Neutrophil (primary cell): ENCODE data around the gene ZNF101.

Source experiments
- H3K27ac ChIP-seq: fragments of 200-600 bp; sonication (generic); 2 replicates; pipeline ENCODE4 v1.5.1; 2016; ENCODE audit warnings: mild to moderate bottlenecking, moderate library complexity
- H3K27me3 ChIP-seq: fragments of 200-600 bp; sonication (generic); 2 replicates; pipeline ENCODE4 v1.6.0; 2016; ENCODE audit warnings: mild to moderate bottlenecking
- H3K36me3 ChIP-seq: fragments of 200-600 bp; sonication (generic); 2 replicates; pipeline ENCODE4 v1.5.1; 2017
- H3K4me1 ChIP-seq, 2 experiments: fragments of 200-600 bp in 1 of 2; sonication (generic) in 1 of 2; 1 replicate in 1 of 2; 2 replicates in 1 of 2; pipeline versions ENCODE4 v1.5.1 to v1.6.1; 2013 to 2016; ENCODE audit warnings: low read depth in 1 of 2, low read length in 1 of 2, mild to moderate bottlenecking in 1 of 2, moderate library complexity in 1 of 2; ENCODE audit not compliant: control insufficient read depth in 1 of 2, insufficient read depth in 1 of 2
- H3K4me3 ChIP-seq, 2 experiments: fragments of 200-600 bp in 1 of 2; sonication (generic) in 1 of 2; 1 replicate in 1 of 2; 2 replicates in 1 of 2; pipeline ENCODE4 v1.5.1; 2013 to 2016; ENCODE audit warnings: low read depth in 1 of 2, low read length in 1 of 2, mild to moderate bottlenecking in 1 of 2, moderate library complexity in 1 of 2
- H3K9me3 ChIP-seq: fragments of 200-600 bp; sonication (generic); 2 replicates; pipeline ENCODE4 v1.5.1; 2016
- TF ChIP-seq, protein P1 (sequence below): fragments of 200-600 bp; sonication (generic); IDR thresholded peaks from 2 replicates; pipeline ENCODE4 v1.5.1; 2016; ENCODE audit warnings: antibody characterized with exemption

ZNF101 gene

DNA sequence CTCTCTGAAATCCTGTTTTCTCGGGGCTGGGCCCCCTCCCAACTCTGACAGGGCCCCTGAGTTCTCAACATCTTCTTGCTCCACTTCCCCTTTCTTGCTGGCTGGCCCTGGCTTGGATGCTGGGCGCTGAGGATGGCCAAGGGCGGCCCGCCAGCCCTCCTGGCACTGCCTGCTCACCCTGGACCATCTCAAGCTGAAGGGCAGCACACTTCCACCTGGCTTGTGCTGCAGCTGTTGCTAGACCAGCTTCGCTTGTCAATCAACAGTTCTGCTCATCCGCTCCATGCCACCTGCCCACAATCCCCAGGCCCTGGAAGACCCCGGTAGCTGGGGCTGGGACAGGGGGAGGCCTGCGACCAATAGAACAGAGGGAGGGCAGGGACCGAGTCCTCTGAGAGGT is 18.3 kb upstream of the ZNF101 start:
- H3K27ac ChIP-seq, result no peak overlapping the region
- no peaks in the 10 kb centered on the region for H3K9me3 ChIP-seq
- TF ChIP-seq, protein P1, sequence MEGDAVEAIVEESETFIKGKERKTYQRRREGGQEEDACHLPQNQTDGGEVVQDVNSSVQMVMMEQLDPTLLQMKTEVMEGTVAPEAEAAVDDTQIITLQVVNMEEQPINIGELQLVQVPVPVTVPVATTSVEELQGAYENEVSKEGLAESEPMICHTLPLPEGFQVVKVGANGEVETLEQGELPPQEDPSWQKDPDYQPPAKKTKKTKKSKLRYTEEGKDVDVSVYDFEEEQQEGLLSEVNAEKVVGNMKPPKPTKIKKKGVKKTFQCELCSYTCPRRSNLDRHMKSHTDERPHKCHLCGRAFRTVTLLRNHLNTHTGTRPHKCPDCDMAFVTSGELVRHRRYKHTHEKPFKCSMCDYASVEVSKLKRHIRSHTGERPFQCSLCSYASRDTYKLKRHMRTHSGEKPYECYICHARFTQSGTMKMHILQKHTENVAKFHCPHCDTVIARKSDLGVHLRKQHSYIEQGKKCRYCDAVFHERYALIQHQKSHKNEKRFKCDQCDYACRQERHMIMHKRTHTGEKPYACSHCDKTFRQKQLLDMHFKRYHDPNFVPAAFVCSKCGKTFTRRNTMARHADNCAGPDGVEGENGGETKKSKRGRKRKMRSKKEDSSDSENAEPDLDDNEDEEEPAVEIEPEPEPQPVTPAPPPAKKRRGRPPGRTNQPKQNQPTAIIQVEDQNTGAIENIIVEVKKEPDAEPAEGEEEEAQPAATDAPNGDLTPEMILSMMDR, result no peak
- H3K4me1 ChIP-seq, result peaks cover 6% of the 10 kb centered on the region in 2 experiments
- H3K4me3 ChIP-seq, result no peak overlapping the region
- peaks cover 83% of the 10 kb centered on the region for H3K36me3 ChIP-seq
- H3K27me3 ChIP-seq, result no peaks in the 10 kb centered on the region

DNA sequence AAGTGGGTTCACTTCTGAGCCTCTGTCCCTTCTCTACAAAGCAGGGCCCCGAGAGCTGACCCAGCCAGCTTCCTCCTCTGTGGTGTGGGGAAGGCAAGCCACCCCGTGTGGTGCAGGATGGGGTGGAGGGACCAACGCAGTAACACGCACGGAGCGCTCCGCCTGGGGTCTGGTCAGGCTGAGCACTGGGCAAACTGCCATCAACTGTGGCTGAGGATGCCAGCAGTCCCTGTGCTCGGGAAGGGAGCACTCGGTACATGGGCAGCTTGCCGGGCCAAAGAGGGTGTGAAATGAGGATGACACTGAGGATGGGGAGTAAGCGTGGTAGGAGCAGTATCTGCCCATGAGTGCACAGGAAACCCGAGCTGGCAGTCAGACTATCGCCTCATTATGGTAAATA is 17.6 kb upstream of the ZNF101 start:
- no peaks in the 10 kb centered on the region for H3K27me3 ChIP-seq
- H3K36me3 ChIP-seq, result peaks cover 83% of the 10 kb centered on the region
- TF ChIP-seq, protein P1, result no peak
- H3K27ac ChIP-seq, result no peak overlapping the region
- no peak overlapping the region for H3K4me3 ChIP-seq
- peaks cover 6% of the 10 kb centered on the region in 2 experiments for H3K4me1 ChIP-seq
- H3K9me3 ChIP-seq, result no peaks in the 10 kb centered on the region

DNA sequence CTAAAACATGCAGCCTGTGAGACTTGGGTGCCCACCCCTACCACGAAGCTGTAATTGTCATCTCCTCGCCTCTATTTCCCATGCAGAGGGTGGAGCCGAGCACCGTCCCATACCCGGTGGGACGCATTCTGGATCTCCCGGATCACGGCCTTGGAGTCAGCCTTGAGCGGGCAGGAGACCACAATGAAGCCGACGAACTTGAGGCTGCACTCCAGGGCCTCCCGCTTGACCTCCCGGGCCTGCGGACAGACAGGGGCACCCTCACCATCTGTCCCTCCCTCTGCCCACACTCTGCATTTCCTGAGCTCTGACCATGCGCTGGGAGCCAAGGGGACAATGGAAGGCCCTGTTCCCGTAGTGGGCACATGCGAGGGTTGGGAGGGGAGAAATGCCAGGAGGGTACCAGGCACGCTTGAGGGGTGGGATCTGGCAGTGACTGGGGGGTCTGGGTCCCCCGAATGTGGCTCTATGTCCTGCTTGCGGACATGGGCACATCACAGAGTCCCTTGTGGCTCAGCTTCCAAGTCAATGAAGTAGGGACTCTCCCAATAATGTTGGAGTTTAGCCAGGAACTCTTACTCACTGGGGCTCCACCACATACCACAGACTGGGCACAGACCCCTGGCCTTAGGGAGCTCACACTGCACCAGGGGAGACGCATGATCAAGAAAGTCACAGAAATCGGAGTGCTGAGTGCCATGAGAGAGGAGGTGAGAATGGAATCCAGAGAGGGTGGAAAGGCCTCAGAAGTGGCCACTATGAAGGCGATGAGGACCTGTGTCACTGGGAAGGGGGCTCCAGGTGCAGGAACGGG is 15.9 kb upstream of the ZNF101 start:
- TF ChIP-seq, protein P1, result no peak
- no peaks in the 10 kb centered on the region for H3K27me3 ChIP-seq
- no peak overlapping the region for H3K27ac ChIP-seq
- peaks cover 83% of the 10 kb centered on the region for H3K36me3 ChIP-seq
- H3K4me3 ChIP-seq, result no peak overlapping the region
- H3K4me1 ChIP-seq, result peaks cover 6% of the 10 kb centered on the region in 2 experiments
- H3K9me3 ChIP-seq, result no peaks in the 10 kb centered on the region

DNA sequence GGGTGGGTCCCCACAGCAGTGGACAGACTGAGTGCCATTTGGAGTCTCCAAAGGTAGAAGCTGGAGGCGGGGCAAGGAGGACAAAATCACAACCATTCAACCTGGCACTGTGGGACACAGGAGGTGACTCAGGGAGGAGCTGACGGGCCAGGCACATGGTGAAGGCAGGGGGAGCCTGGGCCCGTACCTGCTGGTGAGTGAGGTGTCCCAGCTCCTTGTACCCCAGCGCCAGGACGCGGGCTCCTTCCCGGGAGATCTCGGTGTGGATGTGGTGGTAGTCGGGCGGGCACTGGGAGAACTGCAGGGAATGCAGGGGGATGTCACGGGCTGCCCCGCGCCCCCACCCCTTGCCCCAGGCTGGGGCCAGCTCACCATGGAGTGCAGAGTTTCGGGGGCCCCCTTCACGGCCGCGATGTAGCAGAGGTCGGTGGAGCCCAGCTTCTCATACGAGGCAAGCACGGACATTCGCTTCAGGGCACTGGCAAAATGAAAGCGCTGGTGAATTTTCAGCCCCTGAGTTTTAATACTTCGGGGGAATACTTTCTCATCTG is 15.0 kb upstream of the ZNF101 start:
- H3K4me3 ChIP-seq, result no peak overlapping the region
- peaks cover 6% of the 10 kb centered on the region in 2 experiments for H3K4me1 ChIP-seq
- TF ChIP-seq, protein P1, result no peak
- H3K9me3 ChIP-seq, result no peaks in the 10 kb centered on the region
- H3K27me3 ChIP-seq, result no peaks in the 10 kb centered on the region
- no peak overlapping the region for H3K27ac ChIP-seq
- H3K36me3 ChIP-seq, result peaks cover 89% of the 10 kb centered on the region

DNA sequence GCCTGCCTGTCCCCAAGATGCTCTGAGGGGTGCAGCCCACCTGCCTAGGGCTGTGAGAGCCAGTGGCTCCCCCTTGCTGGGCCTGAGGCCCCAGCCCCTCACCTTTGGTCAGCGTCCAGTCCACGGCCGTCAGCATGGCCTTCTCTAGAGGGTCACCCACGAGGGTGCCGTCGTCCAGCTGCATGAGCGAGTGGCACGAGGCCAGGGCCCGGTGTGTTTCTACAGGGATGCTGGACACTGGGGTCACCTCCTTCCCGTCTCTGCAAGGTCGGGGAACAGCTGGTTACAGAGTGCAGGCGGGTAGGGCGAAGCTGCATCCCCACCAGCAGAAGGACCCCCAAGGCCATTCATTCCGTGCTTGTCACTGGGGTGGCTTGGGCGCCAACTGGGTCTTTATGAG is 14.2 kb upstream of the ZNF101 start:
- H3K36me3 ChIP-seq, result peaks cover 92% of the 10 kb centered on the region
- H3K9me3 ChIP-seq, result no peaks in the 10 kb centered on the region
- H3K27me3 ChIP-seq, result no peaks in the 10 kb centered on the region
- TF ChIP-seq, protein P1, result no peak
- no peak overlapping the region for H3K27ac ChIP-seq
- no peak overlapping the region for H3K4me3 ChIP-seq
- H3K4me1 ChIP-seq, result peaks cover 6% of the 10 kb centered on the region in 2 experiments
